T-helper 2 cell treated with Interferon-gamma antibody and Interleukin-4, amounts not matched to agents 100 ng/mL and 5 ng/mL, for 36 hours (primary cell): ENCODE data around the gene PAWR. TPM values are rescaled to one million over a fixed set of nuclear protein-coding genes. Genes with fewer than 3 reads are reported as not detected.
"Not testable (repeated sequence)": the region's sequence is repeated elsewhere in the genome, so short reads cannot be mapped to it uniquely, and the experiment has no call there.

Source experiments
- intact Hi-C: fragments of 100-400 bp; cut with micrococcal nuclease; formaldehyde crosslinking; loops from one replicate; pipeline ENCODE4 v1.15.1; 2023
- total RNA-seq: library from RNA; stranded (reverse); gene quantifications from 2 replicates; pipeline ENCODE4 v1.2.3, GENCODE V29; 2022

PAWR gene
- total RNA-seq, 1 donor from 2014 or later = 3.5 TPM

GRCh38 chr12:79687711-79688260 lies 3.0 kb downstream of the PAWR start:
- intact Hi-C loops = loop anchor here (5.0 kb wide), 1 partner anchor 250 kb away; the partner anchor contains the start of gene PPP1R12A

- intact Hi-C loops = loop anchor here (5.0 kb wide), 1 partner anchor 251 kb away; the partner anchor contains the start of gene PPP1R12A
These were observed 4.6 kb downstream of the PAWR start for GRCh38 chr12:79686171-79686570.

- intact Hi-C loops = loop anchor here (5.0 kb wide), 1 partner anchor 252 kb away; the partner anchor contains the start of gene PPP1R12A
These were observed 5.7 kb downstream of the PAWR start for GRCh38 chr12:79685068-79685467.

DNA sequence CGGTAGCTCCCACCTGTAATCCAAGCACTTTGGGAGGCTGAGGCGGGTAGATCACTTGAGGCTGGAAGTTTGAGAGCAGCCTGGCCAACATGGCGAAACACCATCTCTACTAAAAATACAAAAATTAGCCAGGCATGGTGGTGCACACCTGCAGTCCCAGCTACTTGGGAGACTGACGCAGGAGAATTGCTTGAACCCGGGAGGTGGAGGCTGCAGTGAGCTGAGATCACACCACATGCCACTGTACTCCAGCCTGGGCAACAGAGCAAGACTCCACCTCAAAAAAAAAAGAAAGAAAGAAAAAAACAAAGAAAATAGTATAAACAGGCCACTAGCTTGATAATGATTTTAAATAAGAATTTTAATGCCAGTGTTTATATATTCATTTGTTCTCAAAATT lies 6.4 kb downstream of the PAWR start:
- intact Hi-C loops = not testable (repeated sequence)

GRCh38 chr12:79682593-79682992 lies 8.2 kb downstream of the PAWR start:
- intact Hi-C loops = no loop called here

DNA sequence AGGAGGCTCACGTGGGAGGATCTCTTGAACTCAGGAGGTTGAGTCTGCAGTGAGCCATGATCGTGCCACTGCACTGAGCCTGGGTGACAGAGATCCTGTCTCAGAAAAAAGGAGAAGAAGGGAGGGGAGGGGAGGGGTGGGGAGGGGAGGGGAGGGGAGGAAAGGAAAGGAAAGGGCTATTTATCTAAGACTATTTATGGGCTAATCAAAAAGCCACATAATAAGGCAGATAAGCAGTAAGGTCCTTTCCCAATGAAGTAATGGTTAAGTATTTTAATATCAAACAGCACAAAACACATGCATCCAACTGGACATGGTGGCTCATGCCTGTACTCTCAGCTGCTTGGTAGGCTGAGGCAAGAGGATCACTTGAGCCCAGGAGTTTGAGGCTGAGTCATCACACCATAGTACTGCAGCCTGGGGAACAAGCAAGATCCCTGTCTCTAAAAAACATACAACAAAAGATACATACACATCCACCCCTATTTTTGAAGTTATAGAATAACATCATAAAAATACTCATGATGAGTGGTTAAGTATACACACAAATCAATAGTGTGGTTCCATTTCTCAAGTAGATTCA lies 9.7 kb downstream of the PAWR start:
- intact Hi-C loops = no loop called here

- intact Hi-C loops = no loop called here
These were observed 10.7 kb downstream of the PAWR start for GRCh38 chr12:79680051-79680450.

GRCh38 chr12:79678306-79678705 lies 12.5 kb downstream of the PAWR start:
- intact Hi-C loops = no loop called here

- intact Hi-C loops = no loop called here
These were observed 13.1 kb downstream of the PAWR start for GRCh38 chr12:79677672-79678071.

DNA sequence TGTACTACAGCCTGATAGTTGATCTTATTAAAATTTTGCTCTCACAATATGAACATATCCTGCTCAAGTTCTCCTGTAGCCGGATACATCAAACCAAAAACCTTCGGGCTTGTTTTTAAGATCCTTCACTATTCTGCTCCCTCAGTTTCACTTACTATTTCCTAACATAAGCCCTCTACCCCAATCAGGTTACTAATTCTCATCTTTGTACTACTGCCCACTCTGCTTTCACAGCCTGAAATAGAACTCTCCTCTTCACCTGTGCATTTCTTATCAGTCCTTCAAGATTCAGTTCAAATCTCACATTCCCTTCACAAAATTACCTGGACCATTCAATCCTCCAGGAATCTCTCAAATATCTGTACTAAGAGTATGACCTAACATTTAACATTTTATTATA lies 14.2 kb downstream of the PAWR start:
- intact Hi-C loops = no loop called here

- intact Hi-C loops = no loop called here
These were observed 16.1 kb downstream of the PAWR start for GRCh38 chr12:79674629-79675028.

DNA sequence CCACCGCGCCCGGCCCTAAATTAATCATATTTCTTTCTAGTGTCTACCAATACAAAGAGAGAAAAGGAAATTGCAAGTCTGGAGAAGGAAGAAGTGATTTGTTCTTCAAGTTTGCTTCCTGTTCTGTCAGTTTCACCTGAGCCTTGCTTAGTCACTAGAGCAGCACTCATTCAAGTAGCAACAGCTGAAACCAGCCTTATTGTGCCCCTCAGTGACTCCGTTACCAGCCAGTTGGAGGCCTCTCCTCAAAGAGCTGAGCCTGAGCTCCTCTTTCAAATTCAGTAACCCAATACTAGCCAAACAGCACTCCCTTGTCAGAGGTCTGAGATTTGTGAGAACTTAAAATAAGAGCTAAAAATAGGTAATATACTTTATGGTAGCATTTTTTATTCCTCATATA lies 17.4 kb downstream of the PAWR start:
- intact Hi-C loops = no loop called here

DNA sequence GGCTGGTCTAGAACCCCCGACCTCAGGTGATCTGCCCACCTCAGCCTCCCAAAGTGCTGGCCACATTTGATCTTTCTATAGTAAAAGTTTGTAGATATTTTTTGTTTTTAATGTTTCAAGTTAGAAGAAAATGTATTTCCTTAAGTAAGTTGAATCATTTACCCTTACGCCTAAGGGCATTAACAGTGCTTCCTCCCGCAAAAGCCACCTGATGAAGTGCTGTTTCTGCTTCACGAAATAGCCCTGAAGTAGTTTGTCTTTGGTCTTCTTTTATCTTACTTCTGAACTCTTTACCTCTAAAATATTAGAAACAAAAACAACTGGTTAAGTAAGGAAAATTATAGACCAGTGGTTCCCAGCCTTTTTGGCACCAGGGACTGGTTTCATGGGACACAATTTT lies 22.7 kb downstream of the PAWR start:
- intact Hi-C loops = no loop called here

GRCh38 chr12:79665212-79665887 lies 25.4 kb downstream of the PAWR start:
- intact Hi-C loops = no loop called here

- intact Hi-C loops = no loop called here
These were observed 26.2 kb downstream of the PAWR start for GRCh38 chr12:79664518-79664917.

- intact Hi-C loops = no loop called here
These were observed 28.5 kb downstream of the PAWR start for GRCh38 chr12:79662046-79662811.

DNA sequence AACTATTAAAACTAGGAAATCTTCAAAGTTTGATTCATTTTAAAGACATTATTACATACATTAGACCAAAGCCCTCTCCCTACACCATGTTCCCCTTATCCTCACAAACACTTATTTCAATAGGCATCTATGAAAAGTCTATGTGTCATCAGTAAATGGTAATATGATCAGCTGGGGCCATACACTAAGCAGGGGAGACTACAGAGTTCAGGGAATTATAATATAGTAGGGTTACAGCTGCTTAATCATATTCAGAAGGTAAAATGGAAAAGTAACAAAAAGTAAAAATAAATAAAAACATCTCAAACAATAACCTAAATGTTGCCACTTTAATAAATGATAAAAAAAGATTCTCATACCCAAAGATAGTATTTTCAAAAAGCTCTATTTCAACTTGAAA lies 29.1 kb downstream of the PAWR start:
- intact Hi-C loops = no loop called here

DNA sequence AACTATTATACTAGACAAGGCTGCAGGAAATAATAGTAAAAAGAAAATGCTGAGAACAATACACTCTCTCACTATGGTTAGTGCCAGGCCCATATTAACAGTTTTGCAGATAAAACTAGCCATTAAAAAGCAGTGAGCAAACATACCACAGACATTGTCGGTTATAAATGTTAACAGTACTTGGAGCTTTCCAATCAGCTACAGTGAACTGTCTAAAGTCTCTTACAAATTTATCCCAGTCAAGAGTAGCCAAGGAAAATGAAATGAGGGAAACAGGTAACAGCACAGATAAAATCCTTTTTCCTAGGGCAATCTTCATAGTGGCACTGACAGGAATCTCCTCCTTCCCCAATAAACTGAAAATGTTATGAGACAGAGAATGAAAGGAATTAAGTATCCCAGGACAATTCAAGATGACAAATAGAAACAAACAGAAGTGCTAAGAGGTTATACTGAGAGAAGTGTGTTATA lies 30.8 kb downstream of the PAWR start:
- intact Hi-C loops = no loop called here

GRCh38 chr12:79658221-79658620 lies 32.5 kb downstream of the PAWR start:
- intact Hi-C loops = no loop called here

DNA sequence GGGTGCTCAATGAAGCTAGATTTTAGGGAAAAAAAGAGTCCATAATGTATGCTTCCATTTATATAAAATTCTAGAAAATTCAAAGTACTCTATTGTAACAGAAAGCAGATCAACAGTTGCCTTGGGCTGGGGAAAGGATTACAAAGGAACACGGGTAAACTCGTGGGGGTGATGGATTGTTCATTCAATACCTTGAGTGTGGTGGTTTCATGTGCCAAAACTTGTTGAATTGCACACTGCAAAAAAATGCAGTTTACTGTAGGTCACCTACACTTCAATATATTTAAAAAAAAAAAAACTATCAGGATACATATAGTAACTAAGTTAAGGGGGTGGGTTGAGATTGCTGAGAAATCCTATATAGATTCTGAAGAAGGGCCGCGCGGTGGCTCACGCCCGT lies 33.6 kb downstream of the PAWR start:
- intact Hi-C loops = no loop called here

- intact Hi-C loops = no loop called here
These were observed 35.7 kb downstream of the PAWR start for GRCh38 chr12:79655036-79655435.

- intact Hi-C loops = no loop called here
These were observed 38.2 kb downstream of the PAWR start for GRCh38 chr12:79652521-79652920.
